Astrocyte of the spinal cord (primary cell): ENCODE results near the gene RTL10.

Experiments
- DNase-seq: peaks from one replicate; pipeline ENCODE4 v3.0.0; 2011; ENCODE audit warnings: low read depth, low spot score
- H3K4me3 ChIP-seq: 2 replicates; pipeline ENCODE4 v1.5.1; 2011; ENCODE audit warnings: low read depth, mild to moderate bottlenecking, low read length, moderate library complexity
- in situ Hi-C: cut with HindIII; loops from 2 replicates; pipeline ENCODE4 v1.10.0; 2017; ENCODE audit warnings: low sequenced_read_pairs
- TF ChIP-seq, protein P1 (sequence below): IDR thresholded peaks from 2 replicates; pipeline ENCODE4 v1.5.1; 2012; ENCODE audit warnings: low read depth, mild to moderate bottlenecking, low read length, inconsistent platforms

The RTL10 gene

DNA sequence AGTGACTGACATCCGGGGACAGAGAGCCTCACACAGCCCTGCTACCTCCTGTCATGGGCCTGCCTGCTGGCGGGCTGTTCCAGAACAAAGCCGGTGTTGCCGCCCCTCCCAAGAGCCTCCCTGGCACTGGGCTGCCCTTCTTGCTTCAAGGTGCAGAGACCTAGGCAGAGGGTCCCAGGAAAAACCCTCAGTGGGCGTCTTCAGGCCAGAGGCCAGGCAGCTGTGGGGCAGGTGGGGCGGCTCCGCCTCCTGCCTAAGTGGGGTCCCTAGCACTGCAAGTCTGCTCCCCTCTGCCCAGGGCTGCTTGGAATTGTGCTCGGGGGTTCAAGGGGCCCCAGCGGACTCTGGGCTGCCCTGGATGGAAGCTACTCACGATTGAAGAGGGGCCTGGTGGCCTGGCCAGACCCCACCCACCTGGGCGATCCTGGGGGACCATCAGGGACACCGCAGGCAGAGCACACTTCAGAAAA is 20.4 kb upstream of the RTL10 start:
- H3K4me3 ChIP-seq: no peak overlapping the region
- no peak for DNase-seq
- TF ChIP-seq, protein P1, sequence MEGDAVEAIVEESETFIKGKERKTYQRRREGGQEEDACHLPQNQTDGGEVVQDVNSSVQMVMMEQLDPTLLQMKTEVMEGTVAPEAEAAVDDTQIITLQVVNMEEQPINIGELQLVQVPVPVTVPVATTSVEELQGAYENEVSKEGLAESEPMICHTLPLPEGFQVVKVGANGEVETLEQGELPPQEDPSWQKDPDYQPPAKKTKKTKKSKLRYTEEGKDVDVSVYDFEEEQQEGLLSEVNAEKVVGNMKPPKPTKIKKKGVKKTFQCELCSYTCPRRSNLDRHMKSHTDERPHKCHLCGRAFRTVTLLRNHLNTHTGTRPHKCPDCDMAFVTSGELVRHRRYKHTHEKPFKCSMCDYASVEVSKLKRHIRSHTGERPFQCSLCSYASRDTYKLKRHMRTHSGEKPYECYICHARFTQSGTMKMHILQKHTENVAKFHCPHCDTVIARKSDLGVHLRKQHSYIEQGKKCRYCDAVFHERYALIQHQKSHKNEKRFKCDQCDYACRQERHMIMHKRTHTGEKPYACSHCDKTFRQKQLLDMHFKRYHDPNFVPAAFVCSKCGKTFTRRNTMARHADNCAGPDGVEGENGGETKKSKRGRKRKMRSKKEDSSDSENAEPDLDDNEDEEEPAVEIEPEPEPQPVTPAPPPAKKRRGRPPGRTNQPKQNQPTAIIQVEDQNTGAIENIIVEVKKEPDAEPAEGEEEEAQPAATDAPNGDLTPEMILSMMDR: no peak
- in situ Hi-C loops: no loop called here

DNA sequence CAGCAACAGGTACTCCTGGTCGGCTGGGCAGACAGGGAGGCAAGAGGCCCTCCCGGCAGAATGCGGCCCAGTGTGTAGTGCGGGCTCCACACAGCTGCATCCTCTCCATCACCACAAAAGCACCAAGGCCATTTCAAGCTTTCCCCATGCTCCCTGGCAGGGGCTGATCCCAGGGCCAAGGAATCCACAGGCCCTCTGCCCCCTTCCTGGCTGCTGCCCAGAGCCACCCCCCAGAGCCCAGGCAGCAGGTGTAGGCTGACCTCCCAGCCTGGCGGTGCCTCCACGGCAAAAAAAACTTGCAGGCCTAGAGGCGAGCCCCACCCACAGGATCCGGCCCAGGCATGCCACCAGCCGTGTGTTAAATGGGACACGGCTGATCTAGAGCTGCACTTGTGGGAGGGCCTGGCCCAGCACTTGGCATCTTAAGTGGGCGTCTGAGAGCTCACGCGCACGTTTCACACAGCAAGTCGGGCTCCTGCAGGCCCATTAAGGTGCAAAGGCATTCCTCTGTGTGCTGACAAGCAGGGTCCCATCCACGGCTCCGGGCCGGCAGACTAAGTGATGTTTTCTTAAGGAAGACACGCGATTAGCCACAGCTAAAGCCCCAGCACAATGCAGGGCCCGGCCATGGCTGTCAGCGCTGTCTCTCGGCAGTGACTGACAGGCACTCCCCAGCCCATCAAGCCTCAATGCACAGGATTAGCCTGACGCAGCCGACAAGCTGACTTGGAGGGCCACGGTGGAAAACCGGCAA is 19.8 kb upstream of the RTL10 start:
- no peak for DNase-seq
- H3K4me3 ChIP-seq: no peak overlapping the region
- in situ Hi-C loops: no loop called here
- TF ChIP-seq, protein P1: no peak

DNA sequence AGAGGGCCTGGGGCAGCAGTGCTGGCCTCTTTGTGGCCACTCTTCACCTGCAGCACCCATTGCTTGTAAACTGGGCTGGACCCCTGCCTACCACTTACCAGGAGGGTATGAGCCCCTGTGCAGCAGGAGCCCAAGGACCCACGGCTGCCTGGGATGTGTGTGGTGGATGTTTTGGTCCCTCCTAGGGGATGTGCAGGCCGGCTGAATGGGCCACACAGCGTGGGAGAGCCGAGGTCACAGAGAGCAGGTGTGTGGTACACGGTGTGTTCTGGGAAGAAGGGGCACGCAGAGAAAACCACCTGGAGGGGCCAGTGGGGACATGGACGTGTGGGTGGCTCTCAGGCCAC is 19.3 kb upstream of the RTL10 start:
- in situ Hi-C loops: no loop called here
- no peak for DNase-seq
- no peak overlapping the region for H3K4me3 ChIP-seq
- TF ChIP-seq, protein P1: no peak

DNA sequence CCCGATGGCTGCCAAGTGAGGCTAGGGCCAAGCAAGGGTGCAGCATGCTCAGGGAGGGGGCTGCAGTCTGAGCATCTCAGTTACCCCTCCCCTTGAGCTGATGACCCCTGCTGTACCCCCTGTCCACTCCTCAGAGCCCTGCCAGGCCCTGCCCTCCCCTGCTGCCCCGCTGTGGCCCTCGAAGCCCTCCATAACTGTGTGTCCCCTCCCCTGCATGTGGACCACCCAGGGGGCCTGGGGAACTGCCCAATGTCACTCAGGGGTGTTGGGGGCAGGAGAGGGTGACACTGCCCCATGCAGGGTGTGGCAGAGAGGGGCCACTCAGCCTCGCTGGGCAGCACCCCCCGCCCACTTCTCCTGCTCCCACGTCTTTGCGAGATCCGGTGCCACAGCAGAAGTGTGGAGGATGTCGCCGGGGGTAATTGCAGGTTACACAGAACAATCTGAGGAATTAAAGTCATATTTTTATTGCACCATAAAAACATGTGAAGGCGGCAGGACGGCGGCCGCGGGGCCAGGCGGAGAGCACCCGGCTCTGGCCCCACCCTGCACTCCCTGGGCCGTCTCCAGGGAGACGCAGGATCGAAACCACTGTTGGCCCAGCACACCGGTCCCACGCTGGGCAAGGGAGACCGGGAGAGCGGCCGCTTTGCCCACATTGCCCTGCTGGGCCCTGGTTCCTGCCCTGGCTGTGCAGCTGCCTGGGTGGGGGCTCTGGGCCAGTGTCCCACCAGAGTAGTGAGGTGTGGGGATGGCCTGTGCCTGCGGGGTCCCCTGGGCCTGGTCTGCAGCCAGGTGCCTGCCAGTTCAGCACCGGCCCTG is 18.7 kb upstream of the RTL10 start:
- no peak overlapping the region for H3K4me3 ChIP-seq
- TF ChIP-seq, protein P1: no peak
- in situ Hi-C loops: no loop called here
- no peak for DNase-seq

DNA sequence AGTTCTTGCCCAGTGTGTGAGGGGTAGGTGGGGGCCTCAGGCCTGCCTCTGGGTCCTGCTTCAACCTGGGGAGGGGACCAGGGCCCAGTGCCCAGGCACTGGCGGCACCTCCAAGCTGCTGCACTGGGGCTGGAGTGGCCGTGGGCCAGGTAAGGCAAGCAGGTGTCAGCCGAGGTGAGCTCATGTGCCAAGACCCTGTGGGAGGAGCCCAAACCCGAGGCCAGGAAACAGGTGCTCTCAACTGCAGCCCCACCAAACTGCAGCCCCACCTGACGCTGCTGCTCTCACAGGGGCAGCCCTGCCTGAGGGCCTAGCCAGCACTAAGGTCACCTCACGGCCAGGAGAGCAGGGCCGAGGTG is 18.1 kb upstream of the RTL10 start:
- in situ Hi-C loops: no loop called here
- TF ChIP-seq, protein P1: no peak
- no peak for DNase-seq
- no peak overlapping the region for H3K4me3 ChIP-seq

DNA sequence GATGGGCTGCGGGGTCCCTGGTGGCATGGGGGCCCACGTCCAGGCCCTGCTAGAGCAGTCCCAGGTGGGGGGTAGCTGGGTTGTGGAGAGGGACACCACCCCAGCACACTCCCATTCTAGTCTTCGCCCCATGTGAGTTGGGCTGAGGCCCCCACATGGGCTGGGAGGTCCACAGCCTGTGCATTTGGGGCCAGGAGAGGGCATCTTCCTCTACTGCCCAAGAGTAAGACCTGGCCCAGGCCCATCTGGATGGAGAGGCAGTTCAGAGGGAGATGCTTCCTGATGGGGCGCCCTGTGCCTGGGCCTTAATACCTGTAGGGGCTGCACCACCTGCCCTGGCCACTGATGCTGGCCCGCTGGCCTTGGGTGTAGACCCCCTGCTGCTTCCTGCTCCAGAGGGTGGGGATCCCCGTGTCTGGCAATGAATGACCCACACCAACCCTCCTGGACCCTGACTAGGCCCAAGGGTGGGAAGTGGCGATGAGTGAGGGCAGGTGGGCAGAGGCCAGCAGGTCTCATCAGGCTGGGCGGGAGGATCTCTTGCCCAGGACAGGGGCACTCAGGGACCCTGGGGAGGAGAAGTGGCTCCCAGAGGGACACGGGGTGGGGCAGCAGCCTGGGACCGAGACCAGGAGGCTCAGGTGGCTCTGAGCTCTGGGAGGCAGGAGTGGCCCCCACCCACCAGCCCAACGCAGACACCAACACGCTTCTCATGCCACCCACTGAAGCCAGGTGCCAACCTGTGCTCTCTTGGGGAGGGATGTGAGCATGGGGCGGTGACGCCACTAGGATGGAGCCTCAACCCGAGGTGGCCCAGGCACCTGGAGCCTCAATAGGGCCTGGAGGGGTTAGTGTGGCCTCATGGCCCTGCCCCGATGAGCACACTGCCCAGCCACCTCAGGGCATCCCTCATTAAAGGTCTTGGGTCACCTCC is 17.4 kb upstream of the RTL10 start:
- in situ Hi-C loops: no loop called here
- no peak overlapping the region for H3K4me3 ChIP-seq
- DNase-seq: no peak
- TF ChIP-seq, protein P1: no peak
